ENCODE measurements around the gene KCNH3.

GRCh38 chr12:49501895-49502294 lies 36.9 kb upstream of the KCNH3 start:
- no peak for TF ChIP-seq TAF1 (IDR thresholded peaks at IDR 0.05; ENCODE audit: low read depth, low read length)
- no peak for TF ChIP-seq POLR2A (IDR thresholded peaks at IDR 0.05; ENCODE audit: low read depth, low read length)
- no peak for TF ChIP-seq POLR2AphosphoS5 (IDR thresholded peaks at IDR 0.05; ENCODE audit: low read depth, low read length)
- no peak for TF ChIP-seq SPI1 (IDR thresholded peaks at IDR 0.05; ENCODE audit: low read depth, low read length)
- no peak for TF ChIP-seq PAX5 (IDR thresholded peaks at IDR 0.05; ENCODE audit: insufficient read depth, low read length, severe bottlenecking)
